ENCODE measurements around the gene WDR33. TPM values are rescaled to one million over a fixed set of nuclear protein-coding genes. Genes with fewer than 3 reads are reported as not detected.
A peak's percentile ranks its signal among the peaks of the same experiment; 100 is the strongest.

WDR33 gene
- total RNA-seq, 2 experiments from 2014 or later: 59.8 to 61.5 TPM

DNA sequence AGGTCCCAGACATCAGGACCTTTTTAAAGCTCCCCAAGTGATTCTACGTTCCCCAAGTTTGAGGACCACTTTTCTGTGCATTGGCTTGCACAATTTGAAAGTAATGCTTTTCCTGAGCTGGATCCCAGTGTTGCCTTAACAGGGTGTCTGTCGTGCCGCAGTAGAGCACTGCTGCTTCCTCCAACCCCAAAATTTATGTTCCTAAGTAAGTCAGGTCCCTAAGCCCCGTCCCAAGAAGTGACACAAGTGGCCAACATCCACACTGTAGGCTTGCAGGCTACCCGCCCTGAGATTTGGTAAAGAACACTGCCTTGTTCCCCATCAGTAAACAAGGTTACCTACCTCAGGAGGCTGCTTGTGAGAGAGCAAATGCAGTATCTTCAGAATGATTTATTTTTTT lies 107.7 kb downstream of the WDR33 start:
- peak overlapping the region; percentile 90 for H3K27ac Mint-ChIP-seq
- no peak for ATAC-seq (ENCODE audit: poor library complexity)
- Histone ChIP-seq H3K27me3 (ENCODE audit: control insufficient read depth in 1 of 2, insufficient read depth in 2 of 2, low read length in 2 of 2) (no peaks in the 10 kb centered on the region), H3K9me3 (ENCODE audit: control insufficient read depth in 1 of 2, insufficient read depth in 1 of 2, low read length in 2 of 2) (no peaks in the 10 kb centered on the region), H3K4me3 (ENCODE audit: low read length) (no peak overlapping the region), H3K4me1 (ENCODE audit: insufficient read depth, low read length) (peaks cover 36% of the 10 kb centered on the region), H3K27ac (ENCODE audit: low read depth in 1 of 2, low read length in 2 of 2) (peak overlapping the region in 1 of 2 donors; percentile 68), H3K36me3 (ENCODE audit: insufficient read depth, low read length) (peaks cover 30% of the 10 kb centered on the region)
- intact Hi-C loops (cut with DNase I, micrococcal nuclease): loop anchor here (2.0 to 5.0 kb wide), 6 partner anchors 61 to 389 kb away; partner anchors contain the start of genes IWS1 (in 1 of the 2), POLR2D (in 1 of the 2), SAP130 (in 1 of the 2) and UGGT1 (in 1 of the 2)
- no peak for DNase-seq
- TF ChIP-seq, protein P1, sequence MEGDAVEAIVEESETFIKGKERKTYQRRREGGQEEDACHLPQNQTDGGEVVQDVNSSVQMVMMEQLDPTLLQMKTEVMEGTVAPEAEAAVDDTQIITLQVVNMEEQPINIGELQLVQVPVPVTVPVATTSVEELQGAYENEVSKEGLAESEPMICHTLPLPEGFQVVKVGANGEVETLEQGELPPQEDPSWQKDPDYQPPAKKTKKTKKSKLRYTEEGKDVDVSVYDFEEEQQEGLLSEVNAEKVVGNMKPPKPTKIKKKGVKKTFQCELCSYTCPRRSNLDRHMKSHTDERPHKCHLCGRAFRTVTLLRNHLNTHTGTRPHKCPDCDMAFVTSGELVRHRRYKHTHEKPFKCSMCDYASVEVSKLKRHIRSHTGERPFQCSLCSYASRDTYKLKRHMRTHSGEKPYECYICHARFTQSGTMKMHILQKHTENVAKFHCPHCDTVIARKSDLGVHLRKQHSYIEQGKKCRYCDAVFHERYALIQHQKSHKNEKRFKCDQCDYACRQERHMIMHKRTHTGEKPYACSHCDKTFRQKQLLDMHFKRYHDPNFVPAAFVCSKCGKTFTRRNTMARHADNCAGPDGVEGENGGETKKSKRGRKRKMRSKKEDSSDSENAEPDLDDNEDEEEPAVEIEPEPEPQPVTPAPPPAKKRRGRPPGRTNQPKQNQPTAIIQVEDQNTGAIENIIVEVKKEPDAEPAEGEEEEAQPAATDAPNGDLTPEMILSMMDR (IDR thresholded peaks at IDR 0.05): no peak
- H3K4me1 Mint-ChIP-seq (ENCODE audit: low read depth): peaks cover 50% of the 10 kb centered on the region
- ChIA-PET POLR2A (interaction anchor here (1.4 to 2.5 kb wide), 9 partner anchors 7 to 325 kb away, joined by 3 to 16 read pairs (median 7); partner anchors contain the start of genes IWS1 and SAP130), CTCF (no interaction called here)
- peaks cover 48% of the 10 kb centered on the region for H3K36me3 Mint-ChIP-seq (ENCODE audit: low read depth)
- H3K9me3 Mint-ChIP-seq: no peaks in the 10 kb centered on the region
- H3K27me3 Mint-ChIP-seq: no peaks in the 10 kb centered on the region
- peak overlapping the region; percentile 58 for H3K4me3 Mint-ChIP-seq

- peaks cover 36% of the 10 kb centered on the region for H3K4me1 ChIP-seq (ENCODE audit: insufficient read depth, low read length)
- peak overlapping the region; percentile 68 to 86 for H3K27ac ChIP-seq (ENCODE audit: low read depth in 1 of 2, low read length in 2 of 2)
- Mint-ChIP-seq H3K9me3 (no peaks in the 10 kb centered on the region), H3K36me3 (ENCODE audit: low read depth) (peaks cover 41% of the 10 kb centered on the region), H3K27ac (peak overlapping the region; percentile 90), H3K4me3 (peak overlapping the region; percentile 82), H3K27me3 (no peaks in the 10 kb centered on the region), H3K4me1 (ENCODE audit: low read depth) (peaks cover 50% of the 10 kb centered on the region)
- H3K27me3 ChIP-seq (ENCODE audit: control insufficient read depth in 1 of 2, insufficient read depth in 2 of 2, low read length in 2 of 2): no peaks in the 10 kb centered on the region
- peak overlapping the region; percentile 63 for H3K4me3 ChIP-seq (ENCODE audit: low read length)
- ChIA-PET CTCF (interaction anchor here (0.7 to 1.2 kb wide), 5 partner anchors 13 to 388 kb away, joined by 3 to 4 read pairs (median 3); partner anchors contain the start of gene UGGT1), POLR2A (interaction anchor here (0.6 to 2.5 kb wide), 35 partner anchors 8 to 621 kb away, joined by 3 to 31 read pairs (median 5); partner anchors contain the start of genes AMMECR1L, ERCC3, IWS1 and LIMS2)
- intact Hi-C loops (cut with DNase I, micrococcal nuclease): loop anchor here (2.0 to 5.0 kb wide), 6 partner anchors 60 to 390 kb away; partner anchors contain the start of genes IWS1 (in 1 of the 2), POLR2D (in 1 of the 2), SAP130 (in 1 of the 2) and UGGT1 (in 1 of the 2)
- peaks cover 23% of the 10 kb centered on the region for H3K36me3 ChIP-seq (ENCODE audit: insufficient read depth, low read length)
- ATAC-seq (ENCODE audit: poor library complexity) (no peak), DNase-seq (no peak)
- TF ChIP-seq, protein P1 (IDR thresholded peaks at IDR 0.05): no peak
- H3K9me3 ChIP-seq (ENCODE audit: control insufficient read depth in 1 of 2, insufficient read depth in 1 of 2, low read length in 2 of 2): no peaks in the 10 kb centered on the region
Measured at GRCh38 chr2:127702395-127703009, 108.5 kb downstream of the WDR33 start.

DNA sequence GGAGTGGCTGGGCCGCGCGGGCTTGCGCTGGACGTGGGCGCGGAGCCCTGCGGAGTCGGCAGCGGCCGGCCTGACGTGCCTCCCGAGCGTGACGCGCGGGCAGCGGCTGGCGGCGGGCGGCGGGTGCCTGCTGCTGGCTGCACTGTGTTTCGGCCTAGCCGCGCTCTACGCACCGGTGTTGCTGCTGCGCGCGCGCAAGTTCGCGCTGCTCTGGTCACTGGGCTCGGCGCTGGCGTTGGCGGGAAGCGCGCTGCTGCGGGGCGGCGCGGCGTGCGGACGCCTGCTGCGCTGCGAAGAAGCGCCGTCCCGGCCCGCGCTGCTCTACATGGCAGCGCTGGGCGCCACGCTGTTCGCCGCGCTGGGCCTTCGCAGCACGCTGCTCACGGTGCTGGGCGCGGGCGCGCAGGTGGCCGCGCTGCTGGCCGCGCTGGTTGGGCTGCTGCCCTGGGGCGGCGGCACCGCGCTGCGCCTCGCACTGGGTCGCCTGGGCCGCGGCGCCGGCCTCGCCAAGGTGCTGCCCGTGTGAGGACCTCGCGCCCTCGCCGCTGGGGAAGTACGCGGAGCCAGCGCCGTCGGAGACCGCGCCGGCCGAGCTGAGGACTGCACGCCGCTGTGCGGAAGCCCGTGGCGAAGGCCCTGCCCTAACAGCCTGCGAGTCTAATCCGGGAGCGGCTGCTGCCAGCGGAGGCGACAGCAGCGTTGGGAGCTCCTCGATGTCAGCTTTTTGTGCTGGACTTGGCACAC lies 109.1 kb downstream of the WDR33 start:
- Mint-ChIP-seq H3K4me1 (ENCODE audit: low read depth) (peaks cover 50% of the 10 kb centered on the region), H3K36me3 (ENCODE audit: low read depth) (peaks cover 38% of the 10 kb centered on the region), H3K27me3 (no peaks in the 10 kb centered on the region), H3K4me3 (peak overlapping the region; percentile 97), H3K9me3 (no peaks in the 10 kb centered on the region), H3K27ac (peak overlapping the region; percentile 99)
- TF ChIP-seq, protein P1 (IDR thresholded peaks at IDR 0.05): no peak
- Histone ChIP-seq H3K9me3 (ENCODE audit: control insufficient read depth in 1 of 2, insufficient read depth in 1 of 2, low read length in 2 of 2) (no peaks in the 10 kb centered on the region), H3K36me3 (ENCODE audit: insufficient read depth, low read length) (peaks cover 18% of the 10 kb centered on the region), H3K27ac (ENCODE audit: low read depth in 1 of 2, low read length in 2 of 2) (peak overlapping the region; percentile 82 to 86), H3K4me3 (ENCODE audit: low read length) (peak overlapping the region; percentile 83), H3K27me3 (ENCODE audit: control insufficient read depth in 1 of 2, insufficient read depth in 2 of 2, low read length in 2 of 2) (no peaks in the 10 kb centered on the region), H3K4me1 (ENCODE audit: insufficient read depth, low read length) (peaks cover 36% of the 10 kb centered on the region)
- DNase-seq (peak; percentile 65 to 94 (median 77)), ATAC-seq (ENCODE audit: poor library complexity) (peak; percentile 78)
- intact Hi-C loops (cut with DNase I, micrococcal nuclease): loop anchor here (2.0 to 5.0 kb wide), 9 partner anchors 60 to 390 kb away; partner anchors contain the start of genes IWS1 (in 2 of the 2), WDR33 (in 2 of the 2), POLR2D (in 1 of the 2) and SAP130 (in 1 of the 2)
- POLR2A ChIA-PET: interaction anchor here (0.6 to 2.5 kb wide), 39 partner anchors 9 to 620 kb away, joined by 3 to 31 read pairs (median 4); partner anchors contain the start of genes AMMECR1L, ERCC3, IWS1 and LIMS2
- CTCF ChIA-PET: interaction anchor here (0.7 to 1.2 kb wide), 5 partner anchors 13 to 389 kb away, joined by 3 to 4 read pairs (median 3); partner anchors contain the start of gene UGGT1
